HG03354 (cell line): ENCODE measurements around the gene ARHGAP21.

Experiments used
- ATAC-seq: cut with Tn5 transposase; IDR thresholded peaks from one replicate; pipeline ENCODE4 v1.9.1; 2021; ENCODE audit warnings: mild to moderate bottlenecking; ENCODE audit not compliant: unreplicated experiment, poor library complexity, severe bottlenecking

Gene ARHGAP21

GRCh38 chr10:24724381-24725228 lies 918 bp upstream of the ARHGAP21 start:
- peak; percentile 88 for ATAC-seq

- ATAC-seq = peak; percentile 17
These were observed 300 bp downstream of the ARHGAP21 start for GRCh38 chr10:24723386-24723787.

GRCh38 chr10:24722676-24723385 lies 856 bp downstream of the ARHGAP21 start:
- ATAC-seq = peak; percentile 30

GRCh38 chr10:24722131-24722675 lies 1.5 kb downstream of the ARHGAP21 start:
- no peak for ATAC-seq

GRCh38 chr10:24721229-24722106 lies 2.2 kb downstream of the ARHGAP21 start:
- ATAC-seq = no peak

GRCh38 chr10:24720096-24720495 lies 3.6 kb downstream of the ARHGAP21 start:
- no peak for ATAC-seq

GRCh38 chr10:24718031-24718855 lies 5.4 kb downstream of the ARHGAP21 start:
- ATAC-seq = no peak

GRCh38 chr10:24716295-24716694 lies 7.4 kb downstream of the ARHGAP21 start:
- ATAC-seq = no peak

- ATAC-seq = no peak
These were observed 8.4 kb downstream of the ARHGAP21 start for GRCh38 chr10:24715246-24715769.

GRCh38 chr10:24713086-24713485 lies 10.6 kb downstream of the ARHGAP21 start:
- ATAC-seq = no peak

- ATAC-seq = no peak
These were observed 12.2 kb downstream of the ARHGAP21 start for GRCh38 chr10:24711465-24711864.

GRCh38 chr10:24708081-24708480 lies 15.6 kb downstream of the ARHGAP21 start:
- ATAC-seq = no peak

GRCh38 chr10:24707445-24707844 lies 16.2 kb downstream of the ARHGAP21 start:
- ATAC-seq = peak; percentile 65

- ATAC-seq = peak; percentile 70
These were observed 17.1 kb downstream of the ARHGAP21 start for GRCh38 chr10:24706479-24707118.

- no peak for ATAC-seq
These were observed 20.0 kb downstream of the ARHGAP21 start for GRCh38 chr10:24703700-24704099.

- peak; percentile 82 for ATAC-seq
These were observed 22.2 kb downstream of the ARHGAP21 start for GRCh38 chr10:24701447-24701846.

GRCh38 chr10:24700948-24701347 lies 22.7 kb downstream of the ARHGAP21 start:
- ATAC-seq = no peak

- no peak for ATAC-seq
These were observed 25.4 kb downstream of the ARHGAP21 start for GRCh38 chr10:24698270-24698669.
